BJ (cell line): ENCODE results near the gene KLHL20. TPM values are rescaled to one million over a fixed set of nuclear protein-coding genes. Genes with fewer than 3 reads are reported as not detected.

Source experiments
- CTCF ChIA-PET: fragments of 350-600 bp; formaldehyde crosslinking; extraction: SDS; loops from one replicate; lab custom pipeline; 2021; ENCODE audit warnings: antibody characterized with exemption, inconsistent platforms; lab: Yijun Ruan, JAX
- POLR2A ChIA-PET: fragments of 300-600 bp; sonication (Branson Sonifier 250); formaldehyde crosslinking; extraction: SDS; loops from one replicate; lab custom pipeline; 2021; ENCODE audit warnings: antibody characterized with exemption; lab: Charles Lee
- DNase-seq: peaks from one replicate; pipeline ENCODE4 v3.0.0-alpha.2; 2011; ENCODE audit warnings: low read depth
- H3K27me3 ChIP-seq: 2 replicates; pipeline ENCODE4 v1.6.0; 2011; ENCODE audit warnings: low read length; ENCODE audit not compliant: control insufficient read depth, insufficient read depth
- H3K36me3 ChIP-seq: 2 replicates; pipeline ENCODE4 v1.5.1; 2011; ENCODE audit warnings: low read length; ENCODE audit not compliant: control insufficient read depth, insufficient read depth
- H3K4me3 ChIP-seq: 2 replicates; pipeline ENCODE4 v1.5.1; 2011; ENCODE audit warnings: low read depth, mild to moderate bottlenecking, control low read depth, low read length
- polyA plus RNA-seq: library from polyadenylated mRNA; depleted of rRNA; stranded (reverse); fragments of >200 nt; gene quantifications from 2 replicates; pipeline ENCODE4 v1.2.3, GENCODE V29; 2011
- TF ChIP-seq, protein P1 (sequence below): IDR thresholded peaks from 2 replicates; pipeline ENCODE4 v1.5.1; 2011; ENCODE audit warnings: low read depth, mild to moderate bottlenecking, control low read depth, inconsistent platforms, low read length, moderate library complexity; ENCODE audit not compliant: insufficient read depth

Gene KLHL20
- polyA plus RNA-seq, 1 experiment: 11.0 TPM

DNA sequence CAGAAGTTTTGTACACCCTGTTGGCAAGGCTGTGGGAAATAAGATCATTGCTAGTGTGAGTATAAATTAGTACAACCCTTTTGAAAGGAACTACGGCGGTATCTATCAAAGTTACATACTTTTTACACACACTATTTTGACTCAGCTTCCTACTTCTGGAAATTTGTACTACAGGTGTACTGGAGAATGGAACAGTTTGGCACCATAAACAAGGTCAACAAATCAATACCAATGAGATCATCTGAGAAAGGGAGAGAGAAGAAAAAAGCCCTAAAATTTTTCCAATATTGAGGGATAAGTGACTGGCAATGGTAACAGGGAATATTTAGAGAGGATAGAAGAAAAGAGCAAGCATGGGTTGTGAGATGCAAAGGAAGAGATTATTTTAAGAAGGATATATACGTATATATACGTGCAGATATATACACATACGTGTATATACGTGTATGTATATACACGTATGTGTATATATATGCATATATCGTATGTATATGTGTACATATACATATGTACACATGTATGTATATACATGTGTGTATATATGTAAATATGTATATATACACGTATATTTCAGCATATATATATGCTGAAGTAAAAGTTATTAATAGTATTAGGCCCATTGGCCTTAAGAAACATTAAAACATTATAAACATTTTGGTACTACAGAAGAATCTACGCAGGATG, 27.6 kb downstream of the KLHL20 start:
- CTCF ChIA-PET: interaction anchor here (0.6 kb wide), 2 partner anchors 14 to 426 kb away, joined by 4 read pairs; no protein-coding TSS in a partner anchor
- TF ChIP-seq, protein P1, sequence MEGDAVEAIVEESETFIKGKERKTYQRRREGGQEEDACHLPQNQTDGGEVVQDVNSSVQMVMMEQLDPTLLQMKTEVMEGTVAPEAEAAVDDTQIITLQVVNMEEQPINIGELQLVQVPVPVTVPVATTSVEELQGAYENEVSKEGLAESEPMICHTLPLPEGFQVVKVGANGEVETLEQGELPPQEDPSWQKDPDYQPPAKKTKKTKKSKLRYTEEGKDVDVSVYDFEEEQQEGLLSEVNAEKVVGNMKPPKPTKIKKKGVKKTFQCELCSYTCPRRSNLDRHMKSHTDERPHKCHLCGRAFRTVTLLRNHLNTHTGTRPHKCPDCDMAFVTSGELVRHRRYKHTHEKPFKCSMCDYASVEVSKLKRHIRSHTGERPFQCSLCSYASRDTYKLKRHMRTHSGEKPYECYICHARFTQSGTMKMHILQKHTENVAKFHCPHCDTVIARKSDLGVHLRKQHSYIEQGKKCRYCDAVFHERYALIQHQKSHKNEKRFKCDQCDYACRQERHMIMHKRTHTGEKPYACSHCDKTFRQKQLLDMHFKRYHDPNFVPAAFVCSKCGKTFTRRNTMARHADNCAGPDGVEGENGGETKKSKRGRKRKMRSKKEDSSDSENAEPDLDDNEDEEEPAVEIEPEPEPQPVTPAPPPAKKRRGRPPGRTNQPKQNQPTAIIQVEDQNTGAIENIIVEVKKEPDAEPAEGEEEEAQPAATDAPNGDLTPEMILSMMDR: no peak
- POLR2A ChIA-PET: no interaction called here

DNA sequence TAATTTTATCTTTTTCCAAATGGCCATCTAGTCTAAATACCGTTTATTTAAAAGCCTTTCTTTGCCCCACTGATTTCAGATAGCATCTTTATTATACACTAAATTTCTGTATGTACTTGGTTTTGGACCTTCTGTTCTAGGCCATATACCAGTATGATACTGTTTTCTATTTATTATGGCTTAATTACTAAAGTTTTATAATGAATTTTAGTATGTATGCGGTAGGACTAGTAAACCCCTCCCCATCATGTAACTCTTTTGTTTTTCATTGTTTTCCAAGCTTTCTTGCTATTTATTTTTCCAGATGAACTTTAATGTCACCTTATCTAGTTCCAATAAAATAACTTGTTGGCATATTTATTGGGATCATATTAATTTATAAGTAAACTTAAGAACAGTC, 29.9 kb downstream of the KLHL20 start:
- ChIA-PET CTCF (no interaction called here), POLR2A (no interaction called here)
- TF ChIP-seq, protein P1: no peak
- Histone ChIP-seq H3K4me3 (no peak overlapping the region), H3K27me3 (no peaks in the 10 kb centered on the region), H3K36me3 (no peaks in the 10 kb centered on the region)
- no peak for DNase-seq

More for the DNA sequence above, 27.6 kb downstream of the KLHL20 start:
- Histone ChIP-seq H3K4me3 (no peak overlapping the region), H3K36me3 (no peaks in the 10 kb centered on the region), H3K27me3 (no peaks in the 10 kb centered on the region)
- DNase-seq: no peak

DNA sequence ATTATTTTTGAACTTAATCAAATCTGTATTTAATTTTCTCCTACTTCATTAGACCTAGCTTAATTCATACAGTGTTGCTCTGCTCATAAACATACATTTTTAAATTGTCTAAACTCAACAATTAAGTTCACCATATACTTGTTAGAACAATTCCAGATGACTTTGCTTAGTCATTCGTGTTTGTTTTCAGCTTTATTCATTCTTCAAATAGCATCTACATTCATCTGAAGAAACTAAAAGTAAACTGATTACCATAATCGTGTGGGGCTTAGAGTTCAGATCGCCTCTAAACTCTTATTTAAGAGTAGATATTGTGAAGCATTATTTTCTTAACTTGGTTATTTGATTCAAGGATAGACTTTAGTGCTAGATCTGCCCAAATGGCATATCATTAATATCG, 34.4 kb downstream of the KLHL20 start:
- Histone ChIP-seq H3K4me3 (no peak overlapping the region), H3K27me3 (no peaks in the 10 kb centered on the region), H3K36me3 (peaks cover 2% of the 10 kb centered on the region; the same call in 1 of the 2 replicates)
- no peak for DNase-seq
- ChIA-PET POLR2A (interaction anchor here (0.5 kb wide), 1 partner anchor 53 kb away, joined by 4 read pairs; no protein-coding TSS in a partner anchor), CTCF (interaction anchor here (0.6 to 0.7 kb wide), 3 partner anchors 11 to 907 kb away, joined by 3 read pairs; no protein-coding TSS in a partner anchor)
- TF ChIP-seq, protein P1: no peak

DNA sequence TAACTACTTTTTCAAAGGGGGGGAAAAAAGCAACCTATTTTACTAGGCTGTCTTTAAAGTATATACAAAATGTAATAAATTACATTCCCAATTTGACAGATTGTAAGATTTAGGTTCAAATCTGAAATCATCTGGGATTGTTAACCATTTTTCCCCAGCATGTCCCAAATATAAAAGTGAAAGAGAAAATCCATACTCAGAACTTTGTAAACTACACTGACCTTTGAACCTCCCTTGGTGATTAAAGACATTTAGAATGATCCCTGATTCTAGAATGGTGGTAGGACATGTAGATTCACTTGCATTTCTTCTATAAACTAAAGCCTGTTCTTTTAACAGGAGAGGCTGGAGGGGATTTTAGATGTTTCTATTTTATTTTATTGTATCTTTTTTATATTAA, 39.0 kb downstream of the KLHL20 start:
- DNase-seq: no peak
- H3K4me3 ChIP-seq: no peak overlapping the region
- H3K27me3 ChIP-seq: no peaks in the 10 kb centered on the region
- peaks cover 9% of the 10 kb centered on the region for H3K36me3 ChIP-seq
- TF ChIP-seq, protein P1: no peak
- CTCF ChIA-PET: no interaction called here
- POLR2A ChIA-PET: no interaction called here

DNA sequence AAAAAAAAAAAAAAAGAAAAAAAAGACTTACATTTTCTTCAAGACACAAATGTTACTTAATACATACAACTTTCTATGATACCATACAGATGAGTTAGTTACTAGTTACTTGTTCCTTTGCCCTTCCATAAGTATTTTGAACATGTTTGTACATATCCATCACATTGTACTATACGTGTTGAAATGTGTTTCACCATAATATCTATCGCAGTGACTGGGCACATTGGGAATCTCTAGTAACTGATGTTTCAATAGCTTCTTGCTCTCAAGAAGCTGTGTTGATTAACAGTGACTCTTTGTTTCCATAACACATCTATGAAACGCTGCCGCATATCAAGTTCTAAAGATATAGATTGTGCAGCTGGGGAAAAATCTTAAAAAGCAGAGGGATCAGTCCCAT, 42.9 kb downstream of the KLHL20 start:
- H3K27me3 ChIP-seq: no peaks in the 10 kb centered on the region
- H3K36me3 ChIP-seq: peaks cover 10% of the 10 kb centered on the region
- CTCF ChIA-PET: no interaction called here
- no peak overlapping the region for H3K4me3 ChIP-seq
- POLR2A ChIA-PET: no interaction called here
- TF ChIP-seq, protein P1: no peak
- DNase-seq: no peak
